Astrocyte of the spinal cord (primary cell): ENCODE measurements around the gene SMG7.

Source experiments
- DNase-seq: peaks from one replicate; pipeline ENCODE4 v3.0.0; 2011; ENCODE audit warnings: low read depth, low spot score
- H3K4me3 ChIP-seq: 2 replicates; pipeline ENCODE4 v1.5.1; 2011; ENCODE audit warnings: low read depth, mild to moderate bottlenecking, low read length, moderate library complexity
- CTCF ChIP-seq: IDR thresholded peaks from 2 replicates; pipeline ENCODE4 v1.5.1; 2012; ENCODE audit warnings: low read depth, mild to moderate bottlenecking, low read length, inconsistent platforms
- in situ Hi-C: cut with HindIII; loops from 2 replicates; pipeline ENCODE4 v1.10.0; 2017; ENCODE audit warnings: low sequenced_read_pairs

SMG7 gene

GRCh38 chr1:183490932-183491331, 18.6 kb downstream of the SMG7 start:
- in situ Hi-C loops: no loop called here

GRCh38 chr1:183493540-183494245, 21.4 kb downstream of the SMG7 start:
- no peak overlapping the region for H3K4me3 ChIP-seq
- TF ChIP-seq CTCF: no peak
- no peak for DNase-seq
- in situ Hi-C loops: no loop called here

More at GRCh38 chr1:183490932-183491331, 18.6 kb downstream of the SMG7 start:
- no peak for TF ChIP-seq CTCF
- no peak overlapping the region for H3K4me3 ChIP-seq
- no peak for DNase-seq

GRCh38 chr1:183495420-183495819, 23.1 kb downstream of the SMG7 start:
- DNase-seq: no peak
- no peak overlapping the region for H3K4me3 ChIP-seq
- TF ChIP-seq CTCF: no peak
- in situ Hi-C loops: no loop called here

- DNase-seq: no peak
- in situ Hi-C loops: no loop called here
- no peak for TF ChIP-seq CTCF
- no peak overlapping the region for H3K4me3 ChIP-seq
Measured at GRCh38 chr1:183497218-183497617, 24.9 kb downstream of the SMG7 start.

GRCh38 chr1:183498342-183498991, 26.2 kb downstream of the SMG7 start:
- H3K4me3 ChIP-seq: no peak overlapping the region
- no peak for TF ChIP-seq CTCF
- no peak for DNase-seq
- in situ Hi-C loops: no loop called here

GRCh38 chr1:183505454-183506089, 33.3 kb downstream of the SMG7 start:
- no peak overlapping the region for H3K4me3 ChIP-seq
- TF ChIP-seq CTCF: no peak
- in situ Hi-C loops: no loop called here
- DNase-seq: no peak
